NCI-H748 (cell line): ENCODE data around the gene BTN3A1.
"Not testable (repeated sequence)": the region's sequence is repeated elsewhere in the genome, so short reads cannot be mapped to it uniquely, and the experiment has no call there.

ENCODE experiments used
- DNase-seq: peaks from one replicate; lab custom pipeline; 2025; ENCODE audit not compliant: unreplicated experiment; lab: John Stamatoyannopoulos, UW

BTN3A1 gene

GRCh38 chr6:26412954-26413353, 10.9 kb downstream of the BTN3A1 start:
- DNase-seq = no peak

- no peak for DNase-seq
Observed at GRCh38 chr6:26414281-26414680, 12.2 kb downstream of the BTN3A1 start.

GRCh38 chr6:26415036-26415614, 13.1 kb downstream of the BTN3A1 start:
- DNase-seq = no peak

GRCh38 chr6:26415791-26416190, 13.7 kb downstream of the BTN3A1 start:
- no peak for DNase-seq

- no peak for DNase-seq
Observed at GRCh38 chr6:26416288-26416687, 14.2 kb downstream of the BTN3A1 start.

GRCh38 chr6:26418077-26418476, 16.0 kb downstream of the BTN3A1 start:
- DNase-seq = not testable (repeated sequence)

- DNase-seq = not testable (repeated sequence)
Observed at GRCh38 chr6:26418795-26419194, 16.7 kb downstream of the BTN3A1 start.

GRCh38 chr6:26420688-26421171, 18.7 kb downstream of the BTN3A1 start:
- DNase-seq = peak; percentile 26

- peak; percentile 80 for DNase-seq
Observed at GRCh38 chr6:26421259-26422144, 19.4 kb downstream of the BTN3A1 start.

- DNase-seq = no peak
Observed at GRCh38 chr6:26422329-26422728, 20.3 kb downstream of the BTN3A1 start.

GRCh38 chr6:26426691-26427450, 24.8 kb downstream of the BTN3A1 start:
- no peak for DNase-seq

GRCh38 chr6:26427451-26427809, 25.4 kb downstream of the BTN3A1 start:
- DNase-seq = no peak

- no peak for DNase-seq
Observed at GRCh38 chr6:26428206-26428605, 26.1 kb downstream of the BTN3A1 start.

GRCh38 chr6:26430787-26431186, 28.7 kb downstream of the BTN3A1 start:
- DNase-seq = no peak

- peak; percentile 52 for DNase-seq
Observed at GRCh38 chr6:26431258-26432172, 29.4 kb downstream of the BTN3A1 start.

- no peak for DNase-seq
Observed at GRCh38 chr6:26432627-26433201, 30.6 kb downstream of the BTN3A1 start.

GRCh38 chr6:26433680-26434079, 31.6 kb downstream of the BTN3A1 start:
- not testable (repeated sequence) for DNase-seq

- DNase-seq = no peak
Observed at GRCh38 chr6:26436018-26436417, 33.9 kb downstream of the BTN3A1 start.

- DNase-seq = no peak
Observed at GRCh38 chr6:26437550-26437949, 35.5 kb downstream of the BTN3A1 start.

- DNase-seq = no peak
Observed at GRCh38 chr6:26438000-26438399, 35.9 kb downstream of the BTN3A1 start.
